Right lobe of liver (tissue), 6 donors: ENCODE results near the gene GMDS. TPM values are rescaled to one million over a fixed set of nuclear protein-coding genes. Genes with fewer than 3 reads are reported as not detected.

ENCODE experiments used
- ATAC-seq, 4 donors: fragments of 200-7000 bp; cut with Tn5 transposase; one replicate each; pipeline ENCODE4 v1.9.1; 2020; ENCODE audit warnings: mild to moderate bottlenecking in 4 of 4, moderate library complexity in 4 of 4
- DNase-seq, 3 donors: peaks; one replicate each; pipeline ENCODE4 v3.0.0-alpha.2; 2020
- H3K27ac ChIP-seq, 3 donors: fragments of 200-600 bp; one replicate each; pipeline ENCODE4 v1.8.0; 2022
- H3K27me3 ChIP-seq, 2 donors: fragments of 200-600 bp; one replicate each; pipeline ENCODE4 v1.8.0; 2022
- H3K36me3 ChIP-seq, 4 donors: fragments of 200-600 bp; sonication (generic) in 1 of 4; one replicate each; pipeline versions ENCODE4 v1.5.1 to v1.8.0; 2017 to 2022; ENCODE audit warnings: control low read depth in 1 of 4
- H3K4me1 ChIP-seq, 4 donors: fragments of 200-600 bp; sonication (generic) in 1 of 4; one replicate each; pipeline versions ENCODE4 v1.5.1 to v1.8.0; 2017 to 2022; ENCODE audit warnings: control low read depth in 1 of 4
- H3K4me3 ChIP-seq, 3 donors: fragments of 200-600 bp; one replicate each; pipeline ENCODE4 v1.8.0; 2022
- H3K9me3 ChIP-seq, 4 donors: fragments of 200-600 bp; sonication (generic) in 1 of 4; one replicate each; pipeline versions ENCODE4 v1.5.1 to v1.8.0; 2017 to 2022; ENCODE audit warnings: control low read depth in 1 of 4
- POLR2A ChIP-seq: fragments of 450-650 bp; IDR thresholded peaks from one replicate; pipeline ENCODE4 v1.6.1; 2017; ENCODE audit warnings: antibody characterized with exemption, mild to moderate bottlenecking
- WGBS: methylation state at CpG from one replicate; pipeline ENCODE4 v1.1.6; 2018; ENCODE audit warnings: low coverage, low lambda C conversion rate; ENCODE audit not compliant: insufficient coverage; ENCODE audit errors: missing lambda C conversion rate; 5-methylcytosine and 5-hydroxymethylcytosine counted together
- intact Hi-C, 2 donors: fragments of 100-400 bp; cut with DNase I; formaldehyde crosslinking; loops; one replicate each; pipeline versions ENCODE4 v1.11.2 to v1.14.1; 2022
- total RNA-seq, 6 experiments: library from RNA; depleted of rRNA in 2 of 6; stranded (reverse); fragments of >200 nt in 2 of 6; fragmentation: NEBNext Ultra II Directional in 3 of 6; extraction: Animal tissue kit (Norgen Biotek cat#: 25700) in 3 of 6; gene quantifications; one replicate each; pipeline versions ENCODE4 v1.1.0 to v1.2.4, GENCODE V29; 2016 to 2023
- TF ChIP-seq, protein P1 (sequence below), 4 donors: fragments of 200-600 bp in 3 of 4; fragments of 450-650 bp in 1 of 4; IDR thresholded peaks; one replicate each; pipeline versions ENCODE4 v1.5.1 to v1.8.0; 2016 to 2022; ENCODE audit warnings: antibody characterized with exemption in 4 of 4, mild to moderate bottlenecking in 2 of 4
- donor health status: DM: no; HTN: yes; CAD: no.
- donor health status: DM: no; HTN: no; CAD: no.
- donor health status: DM: no; HTN: no; CAD: no.
- donor health status: DM: no; HTN: yes; CAD: no.
- donor health status: DM: no; HTN: yes; CAD: no.

The GMDS gene
- total RNA-seq, 6 experiments from 2014 or later = 15.9 to 34.4 (median 23.4) TPM

DNA sequence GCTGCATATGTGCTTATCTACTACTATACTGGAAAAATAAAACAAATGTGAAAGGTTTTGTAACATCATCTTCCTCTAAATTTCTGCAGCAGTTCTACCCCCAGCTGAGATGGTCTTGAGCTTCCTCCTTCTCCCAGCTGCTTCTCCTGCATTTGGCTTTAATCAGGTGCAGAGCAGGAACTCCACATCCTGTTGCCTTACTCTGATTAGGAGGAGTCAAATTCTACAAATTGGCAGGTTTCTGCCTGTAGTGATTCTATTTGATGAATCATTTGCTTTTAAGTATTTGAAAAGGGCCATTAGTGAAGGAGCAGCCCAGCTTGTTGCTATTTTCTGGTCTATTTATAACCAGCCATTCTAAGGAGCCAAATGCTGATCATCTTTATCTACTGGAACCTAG, 224.5 kb downstream of the GMDS start:
- intact Hi-C loops = no loop called here
- H3K27ac ChIP-seq = no peak overlapping the region
- ATAC-seq = peak in 2 of 4 donors; percentile 31 to 62

DNA sequence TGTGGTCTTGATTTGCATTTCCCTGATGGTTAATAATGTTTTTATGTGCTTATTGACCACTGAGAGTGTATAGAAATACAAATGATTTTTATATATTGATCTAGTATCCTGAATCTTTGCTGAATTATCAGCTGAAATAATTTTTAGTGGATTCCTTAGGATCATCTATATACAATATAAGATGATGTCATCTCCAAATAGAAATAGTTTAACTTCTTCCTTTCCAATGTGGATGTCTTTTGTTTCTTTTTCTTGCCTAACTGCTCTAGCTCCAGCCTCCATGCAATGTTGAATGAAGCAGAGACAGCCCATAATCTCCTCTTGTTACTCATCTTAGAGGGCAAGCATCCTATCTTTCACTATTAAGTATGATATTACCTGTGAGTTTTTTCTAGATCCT, 226.4 kb downstream of the GMDS start:
- H3K27me3 ChIP-seq = no peaks in the 10 kb centered on the region
- ATAC-seq = no peak
- H3K27ac ChIP-seq = no peak overlapping the region
- no peak for DNase-seq
- no peaks in the 10 kb centered on the region for H3K9me3 ChIP-seq
- no peaks in the 10 kb centered on the region for H3K4me1 ChIP-seq
- TF ChIP-seq, protein P1, sequence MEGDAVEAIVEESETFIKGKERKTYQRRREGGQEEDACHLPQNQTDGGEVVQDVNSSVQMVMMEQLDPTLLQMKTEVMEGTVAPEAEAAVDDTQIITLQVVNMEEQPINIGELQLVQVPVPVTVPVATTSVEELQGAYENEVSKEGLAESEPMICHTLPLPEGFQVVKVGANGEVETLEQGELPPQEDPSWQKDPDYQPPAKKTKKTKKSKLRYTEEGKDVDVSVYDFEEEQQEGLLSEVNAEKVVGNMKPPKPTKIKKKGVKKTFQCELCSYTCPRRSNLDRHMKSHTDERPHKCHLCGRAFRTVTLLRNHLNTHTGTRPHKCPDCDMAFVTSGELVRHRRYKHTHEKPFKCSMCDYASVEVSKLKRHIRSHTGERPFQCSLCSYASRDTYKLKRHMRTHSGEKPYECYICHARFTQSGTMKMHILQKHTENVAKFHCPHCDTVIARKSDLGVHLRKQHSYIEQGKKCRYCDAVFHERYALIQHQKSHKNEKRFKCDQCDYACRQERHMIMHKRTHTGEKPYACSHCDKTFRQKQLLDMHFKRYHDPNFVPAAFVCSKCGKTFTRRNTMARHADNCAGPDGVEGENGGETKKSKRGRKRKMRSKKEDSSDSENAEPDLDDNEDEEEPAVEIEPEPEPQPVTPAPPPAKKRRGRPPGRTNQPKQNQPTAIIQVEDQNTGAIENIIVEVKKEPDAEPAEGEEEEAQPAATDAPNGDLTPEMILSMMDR (IDR thresholded peaks at IDR 0.05) = no peak
- TF ChIP-seq POLR2A = no peak
- no peaks in the 10 kb centered on the region for H3K36me3 ChIP-seq
- intact Hi-C loops = no loop called here
- no peak overlapping the region for H3K4me3 ChIP-seq

More for the DNA sequence above, 224.5 kb downstream of the GMDS start:
- Histone ChIP-seq H3K27me3 (no peaks in the 10 kb centered on the region), H3K4me3 (no peak overlapping the region), H3K36me3 (no peaks in the 10 kb centered on the region), H3K4me1 (no peaks in the 10 kb centered on the region), H3K9me3 (no peaks in the 10 kb centered on the region)
- DNase-seq = no peak
- TF ChIP-seq, protein P1 (IDR thresholded peaks at IDR 0.05) = no peak
- TF ChIP-seq POLR2A = no peak

DNA sequence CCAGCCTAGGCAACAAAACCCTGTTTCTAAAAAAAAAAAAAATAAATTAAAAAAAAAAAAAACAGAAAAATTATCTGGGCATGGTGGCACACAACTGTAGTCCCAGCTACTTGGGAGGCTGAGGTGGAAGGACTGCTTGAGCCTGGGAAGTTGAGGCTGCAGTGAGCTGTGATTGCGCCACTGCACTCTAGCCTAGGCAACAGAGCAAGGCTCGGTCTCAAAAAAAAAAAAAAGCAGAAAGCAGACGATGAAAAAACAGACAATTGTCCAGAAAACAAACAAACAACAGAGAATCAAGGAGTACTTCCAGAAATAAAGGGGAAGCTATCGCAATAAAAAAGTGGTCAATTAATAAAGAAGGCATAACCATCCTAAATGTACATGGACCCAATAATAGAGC, 229.4 kb downstream of the GMDS start:
- Histone ChIP-seq H3K27ac (peak overlapping the region in 2 of 3 donors; percentile 3 to 30), H3K9me3 (no peaks in the 10 kb centered on the region), H3K27me3 (no peaks in the 10 kb centered on the region), H3K36me3 (no peaks in the 10 kb centered on the region), H3K4me3 (peak overlapping the region in 2 of 3 donors; percentile 4 to 22), H3K4me1 (no peaks in the 10 kb centered on the region)
- no peak for DNase-seq
- peak in 2 of 4 donors; percentile 58 to 61 for ATAC-seq
- TF ChIP-seq, protein P1 (IDR thresholded peaks at IDR 0.05) = no peak
- no peak for TF ChIP-seq POLR2A
- 57% methylated on average over 3 of the region's 4 CpGs for WGBS
- intact Hi-C loops = no loop called here

DNA sequence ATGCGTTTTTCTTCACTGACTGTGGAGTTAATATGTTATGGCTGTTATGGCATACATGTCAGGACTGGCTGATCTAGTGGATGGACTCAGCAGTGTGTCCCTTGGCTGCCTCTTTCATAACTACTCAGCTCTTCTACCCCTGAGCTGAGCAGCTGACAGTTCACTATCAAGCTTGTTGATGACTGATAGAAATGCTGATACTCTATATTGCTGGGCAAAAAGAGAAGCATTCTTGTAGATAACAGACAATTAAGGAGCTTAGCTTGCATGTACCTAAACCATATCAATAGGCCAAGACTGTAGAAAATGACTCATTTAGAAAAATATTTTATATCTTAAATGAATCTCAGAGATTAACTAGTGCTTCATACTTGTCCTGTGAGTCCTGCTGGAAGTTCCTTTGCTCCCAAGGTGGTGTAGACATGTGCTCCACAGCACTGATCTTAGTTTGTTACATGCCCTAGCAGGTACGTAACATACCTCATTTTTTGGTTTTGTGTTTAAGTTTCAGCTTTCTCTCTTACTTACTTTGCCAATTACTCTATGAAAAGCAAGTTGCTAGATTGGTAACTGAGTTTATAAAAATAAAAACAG, 236.9 kb downstream of the GMDS start:
- H3K4me3 ChIP-seq = no peak overlapping the region
- H3K27me3 ChIP-seq = no peaks in the 10 kb centered on the region
- intact Hi-C loops = no loop called here
- H3K4me1 ChIP-seq = peaks cover 0 to 5% (median 0%) of the 10 kb centered on the region in 4 donors
- no peak overlapping the region for H3K27ac ChIP-seq
- WGBS = 95% methylated on average over 2 of the region's 2 CpGs
- DNase-seq = no peak
- no peak for TF ChIP-seq POLR2A
- TF ChIP-seq, protein P1 (IDR thresholded peaks at IDR 0.05) = no peak
- no peaks in the 10 kb centered on the region for H3K36me3 ChIP-seq
- no peaks in the 10 kb centered on the region for H3K9me3 ChIP-seq
- peak in 2 of 4 donors; percentile 39 for ATAC-seq

- TF ChIP-seq, protein P1 (IDR thresholded peaks at IDR 0.05) = no peak
- TF ChIP-seq POLR2A = peak; percentile 9
- DNase-seq = no peak
- no peak overlapping the region for H3K27ac ChIP-seq
- peaks cover 0 to 5% (median 0%) of the 10 kb centered on the region in 4 donors for H3K4me1 ChIP-seq
- intact Hi-C loops = no loop called here
- H3K4me3 ChIP-seq = no peak overlapping the region
- no peaks in the 10 kb centered on the region for H3K27me3 ChIP-seq
- 28% methylated on average over 4 of the region's 4 CpGs for WGBS
- H3K36me3 ChIP-seq = no peaks in the 10 kb centered on the region
- ATAC-seq = peak in 3 of 4 donors; percentile 57 to 68 (median 64)
- H3K9me3 ChIP-seq = no peaks in the 10 kb centered on the region
Observed at GRCh38 chr6:2007165-2007564, 238.2 kb downstream of the GMDS start.
